NB4 (cell line): ENCODE measurements around the gene NUP58.

Experiments
- DNase-seq: peaks from one replicate; pipeline ENCODE4 v3.0.0; 2010; ENCODE audit warnings: low read depth
- H3K4me3 ChIP-seq: one replicate; pipeline ENCODE4 v1.5.1; 2011; ENCODE audit warnings: mild to moderate bottlenecking, low read depth, low read length, moderate library complexity
- MYC ChIP-seq: IDR thresholded peaks from 2 replicates; pipeline ENCODE4 v1.6.1; 2011; ENCODE audit warnings: low read depth, low read length
- POLR2A ChIP-seq: IDR thresholded peaks from 2 replicates; pipeline ENCODE4 v1.6.1; 2011; ENCODE audit warnings: mild to moderate bottlenecking; ENCODE audit not compliant: insufficient read length; ENCODE audit errors: extremely low read depth
- TF ChIP-seq, protein P1 (sequence below): IDR thresholded peaks from 2 replicates; pipeline ENCODE4 v1.6.1; 2011; ENCODE audit warnings: low read depth, low read length
- TF ChIP-seq, protein P2 (sequence below): IDR thresholded peaks from one replicate; pipeline ENCODE4 v1.5.1; 2012; ENCODE audit warnings: low read depth, low read length

The NUP58 gene

DNA sequence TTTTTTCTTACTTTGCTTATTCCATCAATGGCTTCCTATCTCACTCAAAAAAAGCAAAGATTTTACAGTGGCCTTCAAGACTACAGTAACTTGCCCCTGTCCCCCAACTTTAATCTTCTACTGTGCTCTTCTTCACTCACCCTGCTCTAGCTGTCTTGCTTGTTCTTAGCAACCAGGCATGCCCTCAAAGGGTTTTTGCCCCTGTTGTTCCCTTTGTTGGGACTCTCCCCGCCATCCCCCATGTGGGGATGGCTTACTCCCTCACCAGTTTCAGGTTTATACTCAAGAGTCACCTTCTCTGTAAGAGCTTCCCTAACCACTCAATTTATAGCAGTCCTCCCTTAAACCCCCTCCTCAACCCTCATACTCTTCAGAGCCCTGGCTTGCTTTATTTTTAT lies 19.5 kb upstream of the NUP58 start:
- no peak overlapping the region for H3K4me3 ChIP-seq
- TF ChIP-seq, protein P1, sequence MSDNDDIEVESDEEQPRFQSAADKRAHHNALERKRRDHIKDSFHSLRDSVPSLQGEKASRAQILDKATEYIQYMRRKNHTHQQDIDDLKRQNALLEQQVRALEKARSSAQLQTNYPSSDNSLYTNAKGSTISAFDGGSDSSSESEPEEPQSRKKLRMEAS = no peak
- TF ChIP-seq POLR2A (no peak), MYC (no peak)
- TF ChIP-seq, protein P2, sequence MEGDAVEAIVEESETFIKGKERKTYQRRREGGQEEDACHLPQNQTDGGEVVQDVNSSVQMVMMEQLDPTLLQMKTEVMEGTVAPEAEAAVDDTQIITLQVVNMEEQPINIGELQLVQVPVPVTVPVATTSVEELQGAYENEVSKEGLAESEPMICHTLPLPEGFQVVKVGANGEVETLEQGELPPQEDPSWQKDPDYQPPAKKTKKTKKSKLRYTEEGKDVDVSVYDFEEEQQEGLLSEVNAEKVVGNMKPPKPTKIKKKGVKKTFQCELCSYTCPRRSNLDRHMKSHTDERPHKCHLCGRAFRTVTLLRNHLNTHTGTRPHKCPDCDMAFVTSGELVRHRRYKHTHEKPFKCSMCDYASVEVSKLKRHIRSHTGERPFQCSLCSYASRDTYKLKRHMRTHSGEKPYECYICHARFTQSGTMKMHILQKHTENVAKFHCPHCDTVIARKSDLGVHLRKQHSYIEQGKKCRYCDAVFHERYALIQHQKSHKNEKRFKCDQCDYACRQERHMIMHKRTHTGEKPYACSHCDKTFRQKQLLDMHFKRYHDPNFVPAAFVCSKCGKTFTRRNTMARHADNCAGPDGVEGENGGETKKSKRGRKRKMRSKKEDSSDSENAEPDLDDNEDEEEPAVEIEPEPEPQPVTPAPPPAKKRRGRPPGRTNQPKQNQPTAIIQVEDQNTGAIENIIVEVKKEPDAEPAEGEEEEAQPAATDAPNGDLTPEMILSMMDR = no peak
- DNase-seq = no peak

DNA sequence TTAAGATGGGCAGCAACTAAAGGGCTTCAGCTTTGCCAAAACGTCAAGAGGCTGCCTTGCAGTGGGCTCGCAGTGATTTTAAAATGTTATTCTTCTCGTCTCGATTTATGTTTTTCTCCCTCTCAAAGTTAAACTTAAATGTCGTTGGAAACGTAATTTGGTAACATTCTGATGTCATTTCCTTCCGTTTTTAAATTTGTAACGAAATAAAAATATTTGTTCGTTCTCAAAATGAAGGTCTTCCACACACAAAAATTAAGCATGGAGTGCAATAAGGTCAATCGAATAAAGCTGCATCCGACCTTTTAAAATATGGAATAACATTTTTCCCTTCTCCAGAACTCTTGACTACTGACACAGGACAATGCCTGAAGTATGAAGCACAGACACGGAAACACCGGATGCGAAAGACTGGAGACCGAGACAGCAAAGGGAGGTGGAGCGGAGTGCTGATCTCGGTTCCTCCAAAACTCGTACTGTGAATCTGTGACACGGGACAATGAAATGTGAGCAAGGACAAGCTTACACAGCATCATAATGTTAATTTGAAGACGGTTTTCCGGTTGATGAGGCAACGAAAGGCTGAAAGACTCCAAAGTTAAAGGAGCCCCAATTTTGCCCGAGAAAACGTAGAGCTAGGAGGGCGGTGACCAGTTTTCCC lies 15.0 kb upstream of the NUP58 start:
- peak; percentile 67 for DNase-seq
- TF ChIP-seq POLR2A = no peak
- 0 out of 2 replicates have a peak, but pooled peaks have one; percentile 12 for TF ChIP-seq MYC
- H3K4me3 ChIP-seq = peak overlapping the region; percentile 79

DNA sequence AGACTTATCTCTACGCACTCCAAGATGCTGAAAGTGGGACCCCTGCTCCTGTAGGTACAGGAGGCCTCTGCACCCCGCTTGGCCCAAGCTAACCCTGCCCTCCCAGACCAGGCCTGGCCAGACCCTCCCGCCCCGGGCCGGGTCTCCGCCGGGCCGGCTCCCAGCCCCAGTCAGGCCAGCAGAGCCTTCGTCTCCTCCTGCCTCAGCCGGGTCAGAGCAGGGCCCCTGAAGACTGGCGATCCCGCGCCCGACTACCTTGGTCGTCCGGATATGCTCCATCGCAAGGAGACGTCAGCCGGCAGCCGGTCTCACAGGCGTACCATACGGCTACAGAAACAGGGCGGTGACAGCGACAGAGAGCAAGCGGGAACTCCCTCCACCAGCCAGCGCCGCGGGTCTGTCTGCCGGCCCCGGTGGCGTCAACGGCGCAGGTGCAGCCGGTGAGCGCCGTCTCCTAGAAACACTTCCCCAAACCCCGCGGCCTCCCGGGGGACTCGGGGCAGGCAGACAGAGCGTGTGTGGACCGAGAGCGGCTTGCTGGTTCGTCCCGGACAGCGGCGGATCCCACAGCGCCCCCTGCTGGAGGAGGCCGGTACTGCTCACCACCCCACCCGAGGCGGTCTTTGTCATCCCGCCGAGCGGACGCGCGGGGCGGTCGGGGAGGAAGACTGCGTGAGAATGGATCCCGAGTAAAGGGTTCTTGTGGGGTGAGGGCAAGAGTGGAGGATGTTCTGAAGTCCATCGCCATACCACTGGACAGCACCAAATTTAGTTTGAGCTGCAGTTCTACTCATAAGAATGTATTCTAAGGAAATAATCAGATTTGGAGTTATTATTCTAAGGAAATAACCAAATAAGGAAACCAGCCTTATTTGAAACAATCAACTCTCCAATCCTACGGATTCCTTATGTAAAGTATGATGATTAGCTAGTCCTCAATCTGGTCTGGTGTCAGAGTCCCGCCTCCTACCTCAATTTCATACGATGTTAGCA lies 14.2 kb upstream of the NUP58 start, which contains the start of gene MTMR6:
TSS of gene MTMR6 (minus strand) at position 520 of the 993 bp plus-strand sequence. CDS start at position 279, 241 bp downstream.
- peak within 1 kb of the TSS; percentile 79 for H3K4me3 ChIP-seq
- TF ChIP-seq, protein P1 = peak; percentile 66
- TF ChIP-seq POLR2A (peak; percentile 92), MYC (peak; percentile 80)
- TF ChIP-seq, protein P2 = peak; percentile 90
- DNase-seq = peak; percentile 98

DNA sequence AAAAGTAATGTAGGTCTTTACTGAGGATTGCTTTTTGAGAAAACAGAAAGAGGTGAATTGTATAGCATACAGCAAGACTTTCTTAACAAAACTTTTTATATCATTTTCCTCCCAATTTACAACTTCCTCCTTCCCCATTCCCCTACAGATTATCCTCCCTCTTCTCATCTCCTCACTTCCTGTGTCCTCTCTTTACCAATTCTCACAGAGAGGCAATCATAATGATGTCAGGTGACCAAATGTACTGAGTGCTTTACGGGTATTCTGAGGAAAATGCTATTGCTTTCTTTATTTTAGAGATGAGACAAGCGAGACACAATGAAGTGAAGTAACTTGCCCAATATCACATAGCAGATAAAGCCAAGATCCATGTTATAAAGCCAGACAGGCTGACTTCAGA lies 12.5 kb upstream of the NUP58 start:
- no peak for TF ChIP-seq POLR2A
- TF ChIP-seq, protein P1 = no peak
- no peak for TF ChIP-seq MYC
- TF ChIP-seq, protein P2 = no peak
- H3K4me3 ChIP-seq = no peak overlapping the region
- DNase-seq = peak; percentile 60

DNA sequence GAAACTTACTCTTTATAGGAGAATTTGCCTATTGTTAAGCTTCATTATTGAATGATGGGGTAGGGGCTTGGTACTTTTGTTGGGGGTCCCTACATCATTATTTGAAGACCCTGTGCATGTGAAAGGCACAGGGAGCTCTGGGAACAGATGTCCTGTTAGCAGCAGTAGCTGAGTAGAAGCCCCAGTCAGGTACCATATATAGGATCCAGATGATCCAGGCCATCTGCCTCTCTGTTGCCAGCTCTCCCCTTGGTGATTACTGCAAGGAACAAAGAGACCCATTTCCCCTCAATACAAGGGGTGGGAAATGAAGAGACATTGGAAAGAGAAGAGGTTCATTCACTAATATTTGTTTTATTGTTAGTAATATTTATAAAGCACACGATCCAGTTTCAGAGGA lies 9.7 kb upstream of the NUP58 start:
- TF ChIP-seq, protein P2 = no peak
- TF ChIP-seq, protein P1 = no peak
- TF ChIP-seq MYC = no peak
- no peak for TF ChIP-seq POLR2A
- no peak overlapping the region for H3K4me3 ChIP-seq

DNA sequence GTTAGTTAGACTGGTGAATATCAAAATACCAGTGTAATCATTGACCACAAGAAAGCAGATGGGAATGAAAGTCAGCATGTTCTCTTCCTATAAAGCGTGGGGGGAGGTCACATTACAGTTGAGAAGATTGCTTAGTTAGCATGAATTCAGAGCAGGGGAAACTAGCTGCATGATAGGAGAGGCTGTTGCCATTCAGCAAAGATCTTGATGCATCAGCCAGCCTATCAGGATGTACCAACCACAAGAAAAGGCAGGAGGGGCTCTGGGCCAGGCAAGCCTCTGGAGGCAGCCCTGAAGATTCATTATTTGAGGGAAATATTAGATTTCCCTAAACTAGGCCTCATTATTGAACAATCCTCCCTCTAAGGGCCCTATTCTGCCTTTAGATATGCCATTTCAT lies 9.1 kb upstream of the NUP58 start:
- peak; percentile 81 for DNase-seq
- no peak overlapping the region for H3K4me3 ChIP-seq
- TF ChIP-seq, protein P1 = no peak

More for the DNA sequence above, 9.7 kb upstream of the NUP58 start:
- no peak for DNase-seq
